T-helper 2 cell (primary cell): Measurements from ENCODE around the gene DNAJC6.

Experiments used
- DNase-seq, 5 experiments: peaks; one replicate each; pipeline versions ENCODE4 v3.0.0 to v3.0.0-alpha.2; 2012 to 2022

DNAJC6 gene

GRCh38 chr1:65292861-65293593 lies 16.3 kb upstream of the DNAJC6 start:
- no peak for DNase-seq

- no peak for DNase-seq
These were observed 11.6 kb upstream of the DNAJC6 start for GRCh38 chr1:65297706-65298105.

- DNase-seq, result no peak
These were observed 10.0 kb upstream of the DNAJC6 start for GRCh38 chr1:65299328-65299727.

- DNase-seq, result no peak
These were observed 501 bp upstream of the DNAJC6 start for GRCh38 chr1:65308781-65309303.

GRCh38 chr1:65310078-65310587 lies 790 bp downstream of the DNAJC6 start:
- DNase-seq, result no peak

GRCh38 chr1:65311760-65312159 lies 2.4 kb downstream of the DNAJC6 start:
- DNase-seq, result no peak

GRCh38 chr1:65316233-65316632 lies 6.9 kb downstream of the DNAJC6 start:
- DNase-seq, result no peak

GRCh38 chr1:65317866-65318653 lies 8.7 kb downstream of the DNAJC6 start:
- DNase-seq, result no peak

- no peak for DNase-seq
These were observed 9.8 kb downstream of the DNAJC6 start for GRCh38 chr1:65319141-65319540.

GRCh38 chr1:65319754-65320153 lies 10.4 kb downstream of the DNAJC6 start:
- DNase-seq, result no peak

- DNase-seq, result no peak
These were observed 12.5 kb downstream of the DNAJC6 start for GRCh38 chr1:65321879-65322278.

GRCh38 chr1:65323246-65323645 lies 13.9 kb downstream of the DNAJC6 start:
- DNase-seq, result no peak

GRCh38 chr1:65330021-65330420 lies 20.7 kb downstream of the DNAJC6 start:
- no peak for DNase-seq

- no peak for DNase-seq
These were observed 21.5 kb downstream of the DNAJC6 start for GRCh38 chr1:65330822-65331221.

GRCh38 chr1:65332821-65333220 lies 23.5 kb downstream of the DNAJC6 start:
- DNase-seq, result no peak

- DNase-seq, result no peak
These were observed 24.7 kb downstream of the DNAJC6 start for GRCh38 chr1:65334081-65334480.

GRCh38 chr1:65339866-65340468 lies 30.6 kb downstream of the DNAJC6 start:
- no peak for DNase-seq

- no peak for DNase-seq
These were observed 32.0 kb downstream of the DNAJC6 start for GRCh38 chr1:65341381-65341780.

- DNase-seq, result no peak
These were observed 33.9 kb downstream of the DNAJC6 start for GRCh38 chr1:65343286-65343685.

GRCh38 chr1:65344171-65344814 lies 35.0 kb downstream of the DNAJC6 start:
- DNase-seq, result no peak

- no peak for DNase-seq
These were observed 36.8 kb downstream of the DNAJC6 start for GRCh38 chr1:65346190-65346589.

- no peak for DNase-seq
These were observed 45.8 kb downstream of the DNAJC6 start for GRCh38 chr1:65355031-65355712.
